ENCODE measurements around the gene FASTKD1.
A peak's percentile ranks its signal among the peaks of the same experiment; 100 is the strongest.
"Not testable (repeated sequence)": the region's sequence is repeated elsewhere in the genome, so short reads cannot be mapped to it uniquely, and the experiment has no call there.

FASTKD1 gene

DNA sequence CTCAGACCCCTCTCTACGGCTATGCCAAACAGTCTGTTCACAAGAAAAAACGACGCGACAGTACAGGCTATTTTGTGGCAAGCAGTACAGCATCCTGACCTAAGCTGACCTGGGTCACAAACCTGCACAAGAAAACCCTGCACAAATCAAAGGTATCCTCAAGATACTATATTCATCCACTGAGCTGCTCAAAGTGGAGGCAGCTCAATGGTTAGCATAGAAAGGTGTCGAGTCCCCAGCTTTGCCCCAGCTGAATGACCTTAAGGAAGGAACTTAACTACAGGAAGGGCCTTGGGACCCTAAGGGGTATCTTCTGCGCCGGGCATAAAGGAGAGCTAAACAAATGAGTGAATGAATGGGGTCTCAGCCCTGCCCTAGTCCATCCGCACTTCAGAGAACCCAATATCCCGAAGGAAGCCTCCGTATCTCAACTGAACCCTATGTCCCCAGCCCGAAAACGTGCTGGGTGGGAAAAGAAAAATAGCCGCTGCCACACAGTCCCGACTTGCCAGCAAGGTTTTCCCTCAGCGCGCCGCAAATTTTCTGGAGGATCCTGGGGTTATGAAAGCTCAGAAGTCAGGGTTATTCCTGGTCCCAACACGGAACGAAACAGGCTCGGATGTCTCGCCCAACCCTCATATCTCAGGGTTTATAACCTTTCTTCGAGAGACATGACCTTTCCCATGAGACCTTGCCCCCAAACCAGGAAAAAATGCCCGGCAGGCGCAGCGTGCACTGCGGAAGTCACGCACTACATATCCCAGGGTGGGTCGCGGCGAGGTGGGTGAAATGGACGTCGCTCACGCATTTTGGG, at the start of gene FASTKD1:
FASTKD1 (minus strand) TSS at position 706 of the 814 bp plus-strand sequence. CDS start 1,836 bp downstream, outside the sequence.
- peak; percentile 94 for DNase-seq

GRCh38 chr2:169623235-169623634, 49.6 kb upstream of the FASTKD1 start:
- no peak for DNase-seq

GRCh38 chr2:169620509-169620908, 46.8 kb upstream of the FASTKD1 start:
- no peak for DNase-seq

DNA sequence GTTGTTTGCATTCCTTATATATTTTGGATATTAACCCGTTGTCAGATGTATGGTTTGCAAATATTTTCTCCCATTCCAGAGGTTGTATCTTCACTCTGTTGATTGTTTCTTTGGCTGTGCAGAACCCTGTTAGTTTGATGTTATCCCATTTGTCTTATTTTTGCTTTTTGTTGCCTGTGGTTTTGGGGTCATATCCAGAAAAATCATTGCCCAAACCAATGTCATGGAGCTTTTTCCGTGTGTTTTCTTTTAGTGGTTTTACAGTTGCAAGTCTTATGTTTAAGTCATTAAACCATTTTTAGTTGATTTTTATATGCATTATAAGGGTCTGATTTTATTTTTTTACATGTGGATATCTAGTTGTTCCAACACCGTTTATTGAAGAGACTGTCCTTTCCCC, 46.3 kb upstream of the FASTKD1 start:
- no peak for DNase-seq

- not testable (repeated sequence) for DNase-seq
Observed at GRCh38 chr2:169615982-169616381, 42.3 kb upstream of the FASTKD1 start.

DNA sequence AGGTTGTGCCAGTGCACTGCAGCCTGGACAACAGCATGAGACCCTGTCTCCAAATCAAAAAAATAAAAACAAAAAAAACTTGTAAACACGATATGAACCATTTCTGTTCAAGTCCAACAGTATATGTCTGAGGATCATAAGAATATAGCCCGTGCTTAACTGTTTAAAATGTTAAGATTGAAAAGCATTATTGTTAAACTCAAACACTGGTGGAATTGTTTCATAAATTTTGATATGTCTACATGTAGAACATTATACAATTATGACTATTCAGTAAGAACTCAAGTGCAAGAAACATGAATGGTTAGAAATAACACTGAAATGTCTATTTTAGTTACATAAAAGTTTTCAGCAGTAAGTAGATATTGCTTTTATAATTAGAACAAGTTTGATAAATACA, 40.2 kb upstream of the FASTKD1 start:
- DNase-seq: no peak

GRCh38 chr2:169609264-169609663, 35.6 kb upstream of the FASTKD1 start:
- no peak for DNase-seq

- DNase-seq: no peak
Observed at GRCh38 chr2:169599568-169599967, 25.9 kb upstream of the FASTKD1 start.

- no peak for DNase-seq
Observed at GRCh38 chr2:169598982-169599381, 25.3 kb upstream of the FASTKD1 start.

DNA sequence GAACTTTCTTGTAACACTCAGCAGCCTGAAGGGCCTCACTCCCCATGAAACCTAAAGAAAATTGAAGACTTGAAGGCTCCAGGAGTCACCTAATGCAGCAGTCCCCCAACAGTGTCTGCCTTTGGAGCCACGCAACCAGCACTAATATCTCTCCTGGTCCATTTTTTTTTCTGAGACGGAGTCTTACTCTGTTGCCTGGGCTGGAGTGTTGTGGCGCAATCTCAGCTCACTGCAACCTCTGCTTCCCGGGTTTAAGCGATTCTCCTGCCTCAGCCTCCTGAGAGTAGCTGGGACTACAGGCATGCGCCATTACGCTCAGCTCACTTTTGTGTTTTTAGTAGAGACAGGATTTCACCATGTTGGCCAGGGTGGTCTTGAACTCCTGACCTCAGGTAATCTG, 22.9 kb upstream of the FASTKD1 start:
- not testable (repeated sequence) for DNase-seq

DNA sequence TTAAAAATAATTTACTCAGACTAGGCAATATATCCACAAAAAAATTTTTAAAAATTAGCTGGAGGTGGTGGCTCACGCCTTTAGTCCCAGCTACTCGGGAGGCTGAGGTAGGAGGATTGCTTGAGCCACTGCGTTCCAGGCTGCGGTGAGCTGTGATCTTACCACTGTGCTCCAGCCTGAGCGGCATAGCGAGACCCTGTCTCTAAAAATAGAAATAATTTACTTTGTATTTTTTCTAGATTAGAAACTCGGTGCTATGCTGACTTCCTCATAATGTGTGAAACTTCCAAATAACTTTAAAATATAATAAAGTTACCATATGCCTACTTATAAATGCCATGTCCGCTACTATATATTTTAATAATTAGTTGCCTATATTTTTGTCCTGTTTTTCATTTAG, 17.1 kb upstream of the FASTKD1 start:
- no peak for DNase-seq

DNA sequence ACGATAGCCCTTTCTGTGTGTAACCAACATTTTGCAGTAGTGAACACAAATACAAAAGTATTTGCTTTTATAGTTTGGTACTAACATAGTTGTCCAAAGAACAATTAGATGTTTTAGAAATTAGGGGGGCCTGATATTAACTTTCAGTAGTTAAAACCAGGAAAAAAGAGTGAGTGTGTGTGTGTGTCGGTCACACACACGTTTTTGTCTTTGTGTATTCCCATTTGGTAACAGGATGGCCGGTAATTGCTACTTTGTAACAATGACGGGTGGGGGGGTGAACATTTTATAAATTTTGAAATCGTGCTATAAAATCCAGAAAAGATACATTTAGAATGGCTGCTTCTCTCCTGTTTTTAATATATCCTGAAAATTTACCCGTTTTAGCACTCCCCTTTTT, 12.0 kb upstream of the FASTKD1 start:
- DNase-seq: no peak

DNA sequence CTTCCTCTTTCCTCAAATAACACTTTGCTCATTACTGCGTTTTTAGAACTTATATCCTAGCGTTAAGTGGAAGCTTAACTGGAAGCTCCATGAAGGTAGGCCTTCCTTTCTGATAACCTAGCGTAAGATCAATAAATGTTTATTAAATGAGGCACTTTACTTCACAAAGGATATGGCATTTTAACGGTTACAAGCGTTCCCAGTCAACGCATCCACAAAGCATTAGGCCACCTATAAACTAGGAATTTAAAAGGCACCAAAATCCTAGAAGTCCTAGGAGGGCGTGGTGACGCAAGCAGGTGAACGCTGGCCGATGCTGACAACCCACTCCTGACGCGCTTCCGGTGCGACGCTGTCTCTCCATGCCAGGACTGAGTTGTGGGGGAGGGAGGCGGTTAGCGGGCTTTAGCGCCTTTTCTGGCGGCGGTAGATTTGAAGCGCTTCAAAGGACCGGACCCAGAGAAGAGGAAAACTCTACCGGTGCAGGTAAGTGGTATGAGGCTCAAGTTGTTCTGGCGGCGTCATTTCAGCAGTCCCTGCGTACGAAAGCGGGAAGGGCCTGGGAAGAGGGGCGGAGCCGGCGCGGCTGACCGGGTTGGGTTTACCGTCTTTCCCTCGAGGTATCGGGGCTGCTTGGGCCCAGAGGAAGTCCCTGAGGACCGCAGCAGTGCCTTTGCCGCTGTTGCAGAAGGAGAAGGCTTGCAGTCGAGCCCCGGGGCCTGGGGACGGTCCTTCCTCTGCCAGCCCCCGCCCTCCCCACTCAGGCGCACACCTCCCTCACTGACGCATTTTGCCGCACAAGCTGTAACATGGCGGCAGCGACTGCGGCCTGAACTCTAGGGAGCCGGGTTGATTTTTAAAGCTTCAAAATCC, 10.6 kb upstream of the FASTKD1 start, which contains the start of gene PPIG:
PPIG (plus strand) TSS at position 347 of the 873 bp plus-strand sequence. CDS start 19,691 bp downstream, outside the sequence.
- peak; percentile 94 for DNase-seq

DNA sequence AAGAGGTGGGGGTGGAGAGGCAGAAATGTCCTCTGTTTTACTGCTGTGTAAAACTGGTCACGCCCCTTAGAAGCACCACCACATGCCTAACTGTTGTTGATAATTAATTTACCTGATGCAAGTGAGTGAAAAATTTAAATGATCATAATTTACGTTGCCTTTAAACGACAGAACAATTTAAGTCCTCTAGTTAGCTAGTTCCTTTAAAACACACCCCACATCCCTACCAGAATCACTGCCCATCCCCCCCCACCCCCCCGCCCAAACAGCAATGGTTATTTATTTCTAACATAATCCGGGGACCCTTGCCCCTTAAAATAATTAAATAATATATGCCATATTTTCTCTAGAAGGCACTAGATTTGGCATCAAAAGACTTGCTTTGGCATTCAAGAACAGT, 9.9 kb upstream of the FASTKD1 start:
- no peak for DNase-seq

GRCh38 chr2:169582552-169583266, 9.0 kb upstream of the FASTKD1 start:
- DNase-seq: not testable (repeated sequence)

DNA sequence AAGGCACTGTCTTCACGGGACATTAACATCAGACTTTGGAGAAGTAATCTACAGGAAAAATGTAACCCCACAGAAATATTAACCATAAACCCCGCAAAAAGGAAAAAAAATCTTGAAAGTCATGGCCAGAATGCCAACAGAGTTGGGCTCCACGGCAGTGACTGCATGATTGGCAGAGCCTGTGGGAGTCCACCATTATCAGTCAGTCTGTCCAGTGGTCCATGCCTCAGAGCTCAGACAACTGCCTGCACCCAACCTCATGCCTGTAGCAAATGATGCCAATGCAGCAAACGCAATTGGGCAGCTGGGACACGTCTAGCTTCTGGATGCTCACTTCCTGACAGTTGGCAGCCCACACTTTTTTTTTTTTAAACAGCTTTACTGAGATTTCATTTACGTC, 5.4 kb upstream of the FASTKD1 start:
- DNase-seq: peak; percentile 16

- DNase-seq: not testable (repeated sequence)
Observed at GRCh38 chr2:169575264-169575663, 1.6 kb upstream of the FASTKD1 start.

GRCh38 chr2:169574539-169574938, 874 bp upstream of the FASTKD1 start:
- not testable (repeated sequence) for DNase-seq

- DNase-seq: no peak
Observed at GRCh38 chr2:169573974-169574299, 272 bp upstream of the FASTKD1 start.

DNA sequence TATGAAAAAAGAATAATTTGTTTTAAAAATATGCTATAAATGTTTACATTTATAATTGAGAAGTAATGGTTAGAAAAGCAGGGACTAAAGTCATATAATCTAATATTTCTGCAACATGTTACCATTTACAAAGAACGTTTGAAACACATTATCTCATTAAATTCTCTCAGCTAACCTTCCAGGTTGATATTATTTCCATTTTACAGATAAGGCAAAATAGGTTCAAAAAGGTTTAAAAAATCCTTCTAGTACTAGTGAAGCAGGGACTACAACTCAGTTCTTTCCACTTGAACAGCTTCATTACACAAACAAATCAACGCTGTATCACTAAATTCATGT, 875 bp downstream of the FASTKD1 start:
- DNase-seq: no peak

DNA sequence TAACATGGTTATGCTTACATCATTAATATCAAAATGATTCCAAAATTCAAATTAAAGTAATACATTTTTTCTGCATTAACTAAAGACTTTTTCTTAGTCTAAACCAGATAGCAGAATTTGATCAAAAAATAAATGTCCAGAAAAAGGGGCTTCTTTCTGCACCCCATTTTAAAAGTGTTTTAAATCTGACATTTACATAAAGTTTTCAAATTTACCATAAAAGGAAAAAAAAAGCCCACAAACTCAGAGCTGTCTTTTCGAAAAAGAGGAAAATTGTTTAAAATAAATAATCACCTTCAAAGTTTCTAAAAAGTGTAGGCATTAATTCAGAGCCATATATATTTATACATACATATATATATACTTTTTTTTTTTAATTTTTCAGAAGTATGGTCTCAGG, 1.5 kb downstream of the FASTKD1 start:
- no peak for DNase-seq

GRCh38 chr2:169571571-169571970, 2.1 kb downstream of the FASTKD1 start:
- DNase-seq: no peak

GRCh38 chr2:169570752-169571151, 2.9 kb downstream of the FASTKD1 start:
- DNase-seq: not testable (repeated sequence)
